Endothelial cell of umbilical vein (primary cell): Measurements from ENCODE around the gene GRIK3. TPM values are rescaled to one million over a fixed set of nuclear protein-coding genes. Genes with fewer than 3 reads are reported as not detected.

Experiments
- BruUV-seq: library from RNA; stranded (reverse); fragments of 400-500 nt; replicated peaks from 2 replicates; lab custom pipeline; 2021; lab: Mats Ljungman, UMichigan
- CTCF ChIA-PET: fragments of 300-600, 350-600 bp; sonication (Branson Sonifier 250); formaldehyde crosslinking; loops from one replicate; lab custom pipeline; 2021; ENCODE audit warnings: antibody characterized with exemption, inconsistent platforms; lab: Charles Lee
- POLR2A ChIA-PET: fragments of 300-600, 350-600 bp; sonication (Branson Sonifier 250); formaldehyde crosslinking; loops from one replicate; lab custom pipeline; 2021; ENCODE audit warnings: antibody characterized with exemption, inconsistent platforms; lab: Charles Lee
- DNase-seq: peaks from one replicate; pipeline ENCODE4 v3.0.0-alpha.2; 2011; ENCODE audit warnings: low read depth, low spot score
- FAIRE-seq: peaks from 2 replicates; lab custom pipeline; 2011; peaks lifted over from hg19 to GRCh38; lab: Jason Lieb, UNC
- H2AFZ ChIP-seq: 2 replicates; pipeline ENCODE4 v1.6.0; 2012; ENCODE audit warnings: low read depth, low read length, control low read depth, inconsistent platforms
- H3K27ac ChIP-seq: 2 replicates; pipeline ENCODE4 v1.5.1; 2011; ENCODE audit warnings: low read depth, mild to moderate bottlenecking, control low read depth, low read length, moderate library complexity; ENCODE audit not compliant: insufficient read depth
- H3K27me3 ChIP-seq, 2 experiments: 2 replicates each; pipeline versions ENCODE4 v1.6.0 to v1.6.1; 2011; ENCODE audit warnings: low read length in 2 of 2, mixed read lengths in 1 of 2; ENCODE audit not compliant: control insufficient read depth in 2 of 2, insufficient read depth in 2 of 2
- H3K36me3 ChIP-seq, 2 experiments: 2 replicates in 1 of 2; 3 replicates in 1 of 2; pipeline ENCODE4 v1.5.1; 2011; ENCODE audit warnings: low read length in 2 of 2, mild to moderate bottlenecking in 1 of 2, moderate library complexity in 1 of 2; ENCODE audit not compliant: control insufficient read depth in 2 of 2, insufficient read depth in 2 of 2; ENCODE audit errors: extremely low read depth in 1 of 2
- H3K4me1 ChIP-seq: 3 replicates; pipeline ENCODE4 v1.5.1; 2011; ENCODE audit warnings: mild to moderate bottlenecking, low read length; ENCODE audit not compliant: control insufficient read depth, insufficient read depth; ENCODE audit errors: extremely low read depth
- H3K4me2 ChIP-seq: 2 replicates; pipeline ENCODE4 v1.6.1; 2011; ENCODE audit warnings: low read length, control low read depth, mixed read lengths; ENCODE audit not compliant: insufficient read depth
- H3K4me3 ChIP-seq, 3 experiments: fragments of 200-600 bp in 1 of 3; sonication (generic), shearing (Covaris generic) in 1 of 3; replicated peaks in 1 of 3; 2 replicates each; pipeline ENCODE4 v1.5.1; 2011 to 2016; ENCODE audit warnings: control low read depth in 3 of 3, low read length in 3 of 3, mild to moderate bottlenecking in 2 of 3, inconsistent platforms in 1 of 3, low read depth in 1 of 3, moderate library complexity in 1 of 3; ENCODE audit not compliant: insufficient read depth in 1 of 3
- H3K79me2 ChIP-seq: 2 replicates; pipeline ENCODE4 v1.6.0; 2012; ENCODE audit warnings: low read length, inconsistent platforms; ENCODE audit not compliant: control insufficient read depth, insufficient read depth
- H3K9ac ChIP-seq: replicated peaks from 2 replicates; pipeline ENCODE3; 2011; ENCODE audit warnings: low read length, control low read depth; ENCODE audit not compliant: insufficient read depth; ENCODE audit errors: extremely low read depth
- H3K9me1 ChIP-seq: replicated peaks from 3 replicates; pipeline ENCODE4 v1.6.0; 2011; ENCODE audit warnings: mild to moderate bottlenecking, low read length; ENCODE audit not compliant: control insufficient read depth, insufficient read depth; ENCODE audit errors: extremely low read depth
- H3K9me3 ChIP-seq: replicated peaks from 2 replicates; pipeline ENCODE4 v1.5.1; 2012; ENCODE audit warnings: low read length, inconsistent platforms; ENCODE audit not compliant: control insufficient read depth, insufficient read depth
- H4K20me1 ChIP-seq: replicated peaks from 2 replicates; pipeline ENCODE3; 2011; ENCODE audit warnings: mild to moderate bottlenecking, low read length; ENCODE audit not compliant: control insufficient read depth, insufficient read depth; ENCODE audit errors: extremely low read depth
- CTCF ChIP-seq, 2 donors: IDR thresholded peaks; 1 replicate in 1 of 2; 2 replicates in 1 of 2; pipeline ENCODE4 v1.5.1; 2011; ENCODE audit warnings: low read length in 2 of 2, mild to moderate bottlenecking in 2 of 2, moderate library complexity in 2 of 2, control low read depth in 1 of 2, inconsistent platforms in 1 of 2, low read depth in 1 of 2; ENCODE audit not compliant: insufficient read depth in 1 of 2; ENCODE audit errors: extremely low read depth in 1 of 2
- EZH2 ChIP-seq: IDR thresholded peaks from 2 replicates; pipeline ENCODE4 v1.6.1; 2012; ENCODE audit warnings: borderline replicate concordance, low read depth, mild to moderate bottlenecking, moderate library complexity, low read length, inconsistent platforms; ENCODE audit not compliant: severe bottlenecking
- FOS ChIP-seq: IDR thresholded peaks from 2 replicates; pipeline ENCODE4 v1.6.1; 2011; ENCODE audit warnings: mild to moderate bottlenecking, low read length, moderate library complexity, borderline replicate concordance; ENCODE audit not compliant: insufficient read depth
- GATA2 ChIP-seq: IDR thresholded peaks from 2 replicates; pipeline ENCODE4 v1.7.0; 2011; ENCODE audit warnings: low read depth, mild to moderate bottlenecking, moderate library complexity, mixed read lengths, low read length; ENCODE audit not compliant: insufficient read length, insufficient read depth
- JUN ChIP-seq: IDR thresholded peaks from 2 replicates; pipeline ENCODE4 v1.6.1; 2011; ENCODE audit warnings: borderline replicate concordance, low read depth; ENCODE audit not compliant: insufficient read length, insufficient read depth
- MAX ChIP-seq: IDR thresholded peaks from 2 replicates; pipeline ENCODE4 v1.6.1; 2011; ENCODE audit not compliant: insufficient read depth, insufficient read length
- POLR2A ChIP-seq: IDR thresholded peaks from 2 replicates; pipeline ENCODE4 v1.6.1; 2012; ENCODE audit warnings: low read depth, mild to moderate bottlenecking, control low read depth, low read length
- POLR2AphosphoS5 ChIP-seq: IDR thresholded peaks from 2 replicates; pipeline ENCODE4 v1.6.1; 2012; ENCODE audit warnings: low read depth, mild to moderate bottlenecking, control low read depth, low read length, moderate library complexity; ENCODE audit not compliant: insufficient read depth
- dilution Hi-C: fragments of 300-500 bp; cut with MboI; formaldehyde crosslinking; loops from one replicate; pipeline ENCODE4 v1.15.0; 2019; ENCODE audit warnings: low sequenced_read_pairs; ENCODE audit not compliant: extremely low pct_ligation_motif_present
- intact Hi-C: fragments of 100-400 bp; cut with micrococcal nuclease; formaldehyde crosslinking; loops from one replicate; pipeline ENCODE4 v1.10.0; 2022
- polyA plus RNA-seq, 4 experiments: library from polyadenylated mRNA; depleted of rRNA in 3 of 4; stranded (reverse) in 3 of 4; unstranded in 1 of 4; fragments of >200 nt; gene quantifications; 2 replicates each; pipeline versions ENCODE4 v1.2.1 to v1.2.3, GENCODE V29; 2011 to 2012; ENCODE audit warnings: missing spikeins in 1 of 4
- total RNA-seq: library from RNA; stranded (reverse); gene quantifications from 2 replicates; pipeline ENCODE4 v1.2.3, GENCODE V29; 2021

Gene GRIK3
- total and polyA plus RNA-seq, 2 donors (not counting 3 experiments of a cell fraction or from before 2014, with no cell fraction given): not detected

- BruUV-seq: no TSS peak
- H3K27ac ChIP-seq: no peak overlapping the region
- no peak overlapping the region for H2AFZ ChIP-seq
- no peaks in the 10 kb centered on the region for H3K9me3 ChIP-seq
- ChIA-PET CTCF (no interaction called here), POLR2A (interaction anchor here (0.7 kb wide), 1 partner anchor 93 kb away, joined by 11 read pairs; no protein-coding TSS in a partner anchor)
- no peak overlapping the region for H3K4me2 ChIP-seq
- intact Hi-C loops: no loop called here
- H3K4me3 ChIP-seq: no peak overlapping the region
- H3K79me2 ChIP-seq: no peaks in the 10 kb centered on the region
- FAIRE-seq (no peak), DNase-seq (no peak)
- no peak for TF ChIP-seq JUN
- no peak for TF ChIP-seq POLR2A
- no peak for TF ChIP-seq EZH2
- no peak for TF ChIP-seq FOS
- TF ChIP-seq CTCF (IDR thresholded peaks at IDR 0.05; ENCODE audit: extremely low read depth in 1 of 2, insufficient read depth in 1 of 2, low read depth in 1 of 2, low read length in 2 of 2): no peak
- no peak for TF ChIP-seq MAX
- no peak for TF ChIP-seq POLR2AphosphoS5
- no peak for TF ChIP-seq GATA2
- no peaks in the 10 kb centered on the region for H4K20me1 ChIP-seq
- dilution Hi-C loops: no loop called here
- H3K4me1 ChIP-seq: no peaks in the 10 kb centered on the region
- H3K27me3 ChIP-seq: no peaks in the 10 kb centered on the region
- no peaks in the 10 kb centered on the region for H3K9me1 ChIP-seq
- H3K9ac ChIP-seq: no peak overlapping the region
- H3K36me3 ChIP-seq: no peaks in the 10 kb centered on the region
Observed at GRCh38 chr1:36948606-36949005, 85.7 kb downstream of the GRIK3 start.
